NAMALWA (cell line): ENCODE data around the gene GATAD2A.
A peak's percentile ranks its signal among the peaks of the same experiment; 100 is the strongest.

ENCODE experiments used
- DNase-seq: peaks from one replicate; pipeline ENCODE4 v3.0.0-alpha.2; 2015; ENCODE audit warnings: low spot score

GATAD2A gene

GRCh38 chr19:19532806-19533701, 127.6 kb downstream of the GATAD2A start:
- DNase-seq, result no peak

DNA sequence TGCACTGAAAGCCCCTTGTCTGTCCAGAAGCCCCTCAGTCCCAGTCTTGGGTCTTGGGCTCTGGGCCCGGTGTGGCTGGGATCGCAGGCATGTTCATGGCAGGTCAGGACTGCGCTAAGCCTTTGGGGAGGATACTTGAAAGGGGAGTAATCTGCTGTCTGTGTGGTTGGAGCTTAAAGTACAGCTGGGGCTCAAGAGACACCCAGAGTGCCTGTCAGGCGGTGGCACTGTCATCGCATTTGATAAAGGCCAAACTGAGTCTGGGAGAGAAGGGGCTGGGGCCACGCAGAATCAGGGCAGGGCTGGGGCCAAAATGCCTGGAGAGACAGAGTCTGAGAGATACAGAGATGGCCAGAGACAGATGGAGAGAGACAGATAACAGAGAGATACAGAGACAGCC, 128.4 kb downstream of the GATAD2A start:
- no peak for DNase-seq

GRCh38 chr19:19534556-19535265, 129.2 kb downstream of the GATAD2A start:
- DNase-seq, result no peak

DNA sequence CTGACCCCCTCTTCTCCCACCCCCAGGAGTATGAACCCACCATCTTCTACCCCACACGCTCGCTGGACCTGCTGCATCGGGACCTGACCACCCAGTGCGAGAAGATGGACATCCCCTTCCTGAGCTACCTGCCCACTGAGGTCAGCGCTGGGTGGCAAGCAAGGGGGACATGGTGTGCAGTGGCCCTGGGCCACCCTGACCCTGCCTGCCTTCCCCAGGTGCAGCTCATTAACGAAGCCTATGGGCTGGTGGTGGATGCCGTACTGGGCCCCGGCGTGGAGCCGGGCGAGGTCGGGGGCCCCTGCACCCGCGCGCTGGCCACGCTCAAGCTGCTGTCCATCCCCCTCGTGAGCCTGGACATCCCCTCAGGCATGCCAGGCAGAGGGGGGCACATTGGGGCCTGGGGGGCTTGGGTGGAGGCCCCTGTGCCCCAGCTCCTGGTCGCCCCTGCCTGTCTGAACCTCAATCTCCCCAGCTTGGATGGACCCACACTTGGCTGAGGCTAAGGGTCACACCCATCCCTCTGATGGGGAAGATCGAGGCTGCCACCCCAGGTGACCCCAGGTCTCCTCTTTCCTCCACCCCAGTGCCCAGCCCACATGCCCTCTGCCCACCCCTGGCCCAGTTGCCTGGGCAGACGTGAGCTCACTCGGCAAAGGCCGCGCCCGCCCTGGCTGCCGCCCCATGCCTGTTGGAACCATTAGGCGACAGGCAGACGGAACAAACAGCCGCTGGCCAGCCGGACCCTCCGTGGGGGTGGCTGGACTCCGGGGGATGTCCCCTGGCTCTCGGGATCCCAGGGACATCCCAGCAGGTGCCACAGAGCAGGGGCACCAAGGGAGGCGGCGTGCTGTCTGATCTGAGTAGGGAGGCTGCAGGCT, 130.1 kb downstream of the GATAD2A start:
- DNase-seq, result no peak

DNA sequence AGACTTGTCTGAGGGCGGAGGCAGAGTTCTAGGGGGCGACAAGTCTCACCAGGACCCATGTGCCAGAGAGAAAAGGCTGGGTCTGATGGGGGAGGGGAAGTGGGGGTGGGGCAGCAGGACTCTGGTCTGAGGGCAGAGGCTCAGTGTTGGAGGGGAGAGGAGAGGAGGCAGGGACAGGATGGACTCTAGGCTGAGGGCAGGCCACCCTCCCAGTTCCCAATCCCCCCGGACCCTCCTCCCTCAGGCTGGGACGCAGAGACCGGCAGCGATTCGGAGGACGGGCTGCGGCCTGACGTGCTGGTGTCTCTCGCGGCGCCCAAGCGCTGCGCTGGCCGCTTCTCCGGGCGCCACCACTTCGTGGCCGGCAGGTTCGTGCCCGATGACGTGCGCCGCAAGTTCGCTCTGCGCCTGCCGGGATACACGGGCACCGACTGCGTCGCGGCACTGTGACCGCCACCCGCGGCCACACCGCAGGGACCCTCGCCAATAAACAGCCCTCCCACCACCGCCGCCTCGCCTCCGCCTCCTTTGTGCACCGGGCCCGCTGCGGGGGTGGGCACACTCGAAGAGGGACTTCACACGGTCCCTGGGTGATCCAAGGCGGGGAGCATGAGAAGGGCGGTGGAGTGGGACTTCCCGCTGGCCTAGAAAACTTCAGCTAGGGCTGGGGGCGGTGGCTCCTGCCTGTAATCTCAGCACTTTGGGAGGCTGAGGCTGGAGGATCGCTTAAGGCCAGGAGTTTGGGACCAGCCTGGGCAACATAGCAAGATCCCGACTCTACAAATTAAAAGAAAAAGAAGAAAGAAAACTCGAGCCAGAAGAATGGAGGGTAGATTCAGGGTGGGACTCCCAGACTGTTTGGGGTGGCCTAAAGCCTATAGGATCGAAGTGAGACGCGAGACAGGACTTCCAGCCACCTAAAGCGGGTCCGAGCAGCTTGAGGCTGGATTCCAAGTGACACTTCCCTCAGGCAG, 131.9 kb downstream of the GATAD2A start:
- no peak for DNase-seq

DNA sequence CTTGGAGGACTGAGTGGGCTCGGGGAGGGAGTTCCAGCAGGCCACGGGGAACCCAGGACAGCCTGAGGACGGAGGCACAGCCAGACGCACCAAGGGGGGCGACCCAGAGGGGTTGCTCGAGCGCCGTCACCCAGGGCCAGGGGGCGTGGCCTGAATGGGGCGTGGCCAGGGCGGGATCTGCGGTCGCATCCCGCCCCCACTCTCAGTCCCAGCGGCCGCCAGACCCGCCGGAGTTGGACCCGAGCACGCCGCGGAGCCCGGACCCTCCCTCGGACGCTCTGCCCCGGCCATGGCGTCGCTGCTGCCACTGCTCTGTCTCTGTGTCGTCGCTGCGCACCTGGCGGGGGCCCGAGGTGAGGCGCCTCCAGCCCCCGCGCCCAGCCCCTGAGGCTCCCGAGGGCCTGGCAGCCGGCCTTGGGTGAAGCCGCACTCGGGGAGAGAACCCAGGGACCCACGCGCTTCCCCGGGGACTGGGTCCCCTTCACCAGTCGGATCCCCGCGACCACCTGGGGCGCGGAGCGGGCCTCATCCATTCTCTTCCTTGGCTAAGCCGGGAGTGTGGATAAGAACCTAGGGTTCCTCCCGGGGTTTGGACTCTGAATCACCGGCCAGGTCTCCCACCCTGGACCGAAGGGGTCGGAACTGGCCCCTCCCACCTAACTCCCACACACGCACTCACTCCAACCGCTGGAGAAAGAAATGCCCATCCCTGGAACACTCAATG, 132.7 kb downstream of the GATAD2A start, which contains the start of gene CILP2:
CILP2 (plus strand) TSS at position 205 of the 724 bp plus-strand sequence; CDS start at position 290, 85 bp downstream.
- no peak for DNase-seq

DNA sequence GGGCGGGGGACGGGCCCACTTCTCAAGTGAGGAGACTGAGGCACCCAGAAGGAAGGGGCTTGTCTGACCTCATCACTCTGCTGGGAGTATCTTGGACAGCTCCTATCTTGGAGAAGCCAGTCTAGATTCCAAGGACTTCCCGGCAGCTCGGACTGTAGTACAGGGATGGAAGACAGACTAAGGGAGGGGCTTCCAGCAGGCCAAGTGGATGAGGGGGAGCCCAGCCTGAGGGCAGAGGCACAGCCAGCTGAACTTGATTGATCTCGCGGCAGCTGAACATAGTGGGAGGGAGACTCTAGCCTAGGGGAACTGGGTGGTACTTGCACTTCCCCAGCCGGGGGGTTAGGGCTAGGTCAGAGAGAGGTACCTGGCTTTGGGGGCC, 133.3 kb downstream of the GATAD2A start:
- peak; percentile 50 for DNase-seq

- DNase-seq, result no peak
Observed at GRCh38 chr19:19539698-19540063, 134.2 kb downstream of the GATAD2A start.

- DNase-seq, result peak; percentile 84
Observed at GRCh38 chr19:19540064-19540714, 134.7 kb downstream of the GATAD2A start.

DNA sequence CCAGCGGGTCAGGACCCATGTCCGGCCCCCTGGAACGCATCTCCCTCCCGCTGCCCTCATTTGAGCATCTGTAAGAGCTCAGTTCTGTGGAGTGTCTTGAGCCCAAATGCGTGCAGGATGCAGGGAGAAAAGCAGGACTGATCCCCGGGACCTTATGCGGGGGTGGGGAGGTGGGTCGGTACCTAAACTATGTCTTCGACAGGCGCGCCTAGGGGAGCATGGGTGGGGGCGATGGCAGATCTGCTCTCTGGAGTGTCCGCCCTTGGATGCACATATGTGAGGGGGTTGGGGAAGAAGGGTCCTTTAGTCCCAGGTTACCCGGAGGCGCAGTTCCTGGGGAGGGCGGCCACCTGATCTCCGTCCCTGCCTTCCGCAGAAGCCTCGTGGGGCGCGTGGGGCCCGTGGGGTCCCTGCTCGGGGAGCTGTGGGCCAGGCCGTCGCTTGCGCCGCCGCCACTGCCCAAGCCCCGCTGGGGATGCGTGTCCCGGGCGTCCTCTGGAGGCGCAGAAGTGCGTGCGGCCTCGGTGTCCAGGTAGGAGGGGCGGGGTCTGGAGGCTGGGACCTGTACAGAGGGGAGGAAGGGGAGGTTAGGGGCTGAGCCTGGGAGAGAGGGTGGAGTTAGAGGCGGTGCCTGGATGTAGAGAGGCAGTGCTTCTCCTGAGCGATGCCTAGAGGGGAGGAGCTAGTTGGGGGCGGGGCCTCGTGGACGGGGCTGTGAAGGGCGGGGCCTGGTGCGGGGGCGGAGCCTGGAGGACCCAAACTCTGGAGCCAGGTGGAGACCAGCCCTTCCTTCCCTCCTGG, 135.4 kb downstream of the GATAD2A start:
- DNase-seq, result peak; percentile 87

- no peak for DNase-seq
Observed at GRCh38 chr19:19541616-19542015, 136.1 kb downstream of the GATAD2A start.

DNA sequence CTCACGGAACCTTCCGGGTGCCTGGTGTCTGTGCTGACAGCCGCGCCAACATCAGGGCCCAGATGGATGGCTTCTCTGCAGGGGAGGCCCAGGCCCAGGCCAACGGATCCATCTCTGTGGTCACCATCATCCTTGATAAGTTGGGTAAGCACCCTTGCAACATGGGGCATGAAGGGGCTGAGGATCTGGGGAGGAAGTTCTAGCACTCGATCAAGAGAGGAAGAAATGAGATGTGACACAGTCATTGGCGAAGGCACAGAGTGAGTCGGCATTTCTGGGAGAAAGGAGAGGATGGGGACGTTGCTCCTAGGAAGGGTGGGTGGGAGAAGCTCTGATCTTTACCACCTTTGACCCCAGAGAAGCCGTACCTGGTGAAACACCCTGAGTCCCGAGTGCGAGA, 137.0 kb downstream of the GATAD2A start:
- no peak for DNase-seq

DNA sequence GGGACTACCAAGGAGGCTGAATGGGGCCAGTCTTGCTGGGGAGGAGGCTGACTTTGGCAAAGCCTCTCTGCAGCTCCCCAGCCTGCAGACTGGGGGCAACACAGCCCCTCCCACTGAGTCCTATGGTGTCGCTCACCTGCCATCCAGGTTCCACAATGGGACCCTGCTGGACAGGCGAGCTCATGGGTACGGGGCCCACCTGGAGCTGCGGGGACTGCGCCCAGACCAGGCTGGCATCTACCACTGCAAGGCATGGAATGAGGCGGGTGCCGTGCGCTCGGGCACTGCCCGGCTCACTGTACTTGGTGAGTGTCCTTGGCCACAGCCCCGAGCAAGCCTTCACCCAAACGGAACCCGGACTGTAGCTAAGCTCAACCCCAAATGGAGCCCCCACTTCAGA, 137.6 kb downstream of the GATAD2A start:
- no peak for DNase-seq

DNA sequence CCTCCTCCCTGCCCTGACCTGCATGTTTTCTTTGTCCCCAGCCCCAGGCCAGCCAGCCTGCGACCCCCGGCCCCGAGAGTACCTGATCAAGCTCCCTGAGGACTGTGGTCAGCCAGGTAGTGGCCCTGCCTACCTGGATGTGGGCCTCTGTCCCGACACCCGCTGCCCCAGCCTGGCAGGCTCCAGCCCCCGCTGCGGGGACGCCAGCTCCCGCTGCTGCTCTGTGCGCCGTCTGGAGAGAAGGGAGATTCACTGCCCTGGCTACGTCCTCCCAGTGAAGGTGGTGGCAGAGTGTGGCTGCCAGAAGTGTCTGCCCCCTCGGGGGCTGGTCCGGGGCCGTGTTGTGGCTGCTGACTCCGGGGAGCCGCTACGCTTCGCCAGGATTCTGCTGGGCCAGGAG, 138.2 kb downstream of the GATAD2A start:
- no peak for DNase-seq

DNA sequence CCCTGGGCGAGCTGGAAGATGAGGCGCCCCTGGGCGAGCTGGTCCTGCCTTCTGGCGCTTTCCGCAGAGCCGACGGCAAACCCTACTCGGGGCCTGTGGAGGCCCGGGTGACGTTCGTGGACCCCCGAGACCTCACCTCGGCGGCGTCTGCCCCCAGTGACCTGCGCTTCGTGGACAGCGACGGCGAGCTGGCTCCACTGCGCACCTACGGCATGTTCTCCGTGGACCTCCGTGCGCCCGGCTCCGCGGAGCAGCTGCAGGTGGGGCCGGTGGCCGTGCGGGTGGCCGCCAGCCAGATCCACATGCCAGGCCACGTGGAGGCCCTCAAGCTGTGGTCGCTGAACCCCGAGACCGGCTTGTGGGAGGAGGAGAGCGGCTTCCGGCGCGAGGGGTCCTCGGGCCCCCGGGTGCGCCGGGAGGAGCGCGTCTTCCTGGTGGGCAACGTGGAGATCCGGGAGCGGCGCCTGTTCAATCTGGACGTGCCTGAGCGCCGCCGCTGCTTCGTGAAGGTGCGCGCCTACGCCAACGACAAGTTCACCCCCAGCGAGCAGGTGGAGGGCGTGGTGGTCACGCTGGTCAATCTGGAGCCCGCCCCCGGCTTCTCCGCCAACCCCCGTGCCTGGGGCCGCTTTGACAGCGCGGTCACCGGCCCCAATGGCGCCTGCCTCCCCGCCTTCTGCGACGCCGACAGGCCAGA, 138.9 kb downstream of the GATAD2A start:
- no peak for DNase-seq

- no peak for DNase-seq
Observed at GRCh38 chr19:19544954-19545591, 139.6 kb downstream of the GATAD2A start.

GRCh38 chr19:19545707-19546106, 140.2 kb downstream of the GATAD2A start:
- no peak for DNase-seq

- no peak for DNase-seq
Observed at GRCh38 chr19:19546751-19547162, 141.3 kb downstream of the GATAD2A start.
